Articular chondrocyte of knee joint (primary cell): ENCODE results near the gene TMEM150C. TPM values are rescaled to one million over a fixed set of nuclear protein-coding genes. Genes with fewer than 3 reads are reported as not detected.

Source experiments
- total RNA-seq: library from RNA; depleted of rRNA; stranded (reverse); fragments of >200 nt; gene quantifications from 2 replicates; pipeline ENCODE4 v1.2.3, GENCODE V29; 2012

The TMEM150C gene
- total RNA-seq: 1.2 and 5.4 TPM in 2 replicates

DNA sequence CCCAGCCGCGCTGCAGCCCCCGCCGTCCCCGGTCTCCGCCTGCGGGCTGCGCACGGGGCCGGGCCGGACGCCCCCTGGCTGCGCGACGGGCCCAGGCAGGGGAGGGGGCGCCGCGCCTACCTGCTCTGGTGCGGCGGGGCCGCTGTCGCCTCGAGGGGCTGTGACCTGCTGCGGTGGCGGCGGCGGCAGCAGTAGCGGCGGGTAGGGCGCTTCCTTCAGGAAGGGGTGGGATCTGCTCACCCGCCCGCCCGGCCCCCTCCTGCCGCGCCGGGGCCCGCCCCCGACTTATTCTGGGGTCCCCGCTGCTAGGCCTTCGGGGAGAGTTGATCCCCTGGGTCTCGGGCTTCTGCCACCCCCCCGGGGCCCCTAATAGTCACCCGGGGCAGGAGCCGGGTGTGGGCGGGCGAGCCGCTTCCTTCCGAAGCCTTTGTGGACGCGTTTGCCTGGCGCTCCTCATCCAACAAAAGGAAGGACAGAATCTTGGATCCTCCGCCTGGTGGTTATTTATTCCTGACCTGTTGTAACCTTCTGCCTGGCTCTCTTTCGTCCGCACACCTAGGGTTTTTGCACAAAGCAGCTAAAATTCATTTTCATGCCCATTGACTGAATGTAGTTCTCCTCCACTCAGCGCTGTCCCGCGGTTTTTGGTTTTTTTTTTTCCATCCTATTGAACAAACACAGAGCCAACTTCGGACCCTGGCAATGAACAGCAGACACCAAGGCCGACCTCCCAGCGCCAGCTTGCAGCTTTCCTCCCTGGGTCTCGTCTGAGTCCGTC, at the start of gene TMEM150C:
TMEM150C (minus strand) TSS at position 203 of the 778 bp plus-strand sequence. CDS start 57,331 bp downstream, outside the sequence.

Other genes with a start within 250 kb of the TMEM150C start
- 26.8 and 35.0 TPM in 2 replicates for gene HNRNPD, start 188.0 kb downstream of the TMEM150C start, total RNA-seq
- gene HNRNPDL, start 131.5 kb downstream of the TMEM150C start, total RNA-seq: 143 and 201 TPM in 2 replicates
- 28.6 and 29.1 TPM in 2 replicates for gene ENOPH1, start 131.4 kb downstream of the TMEM150C start, total RNA-seq
- gene SCD5, start 236.8 kb upstream of the TMEM150C start, total RNA-seq: 5.1 and 12.4 TPM in 2 replicates